GM12874 (cell line): ENCODE results near the gene KIF26B.

ENCODE experiments used
- TF ChIP-seq, protein P1 (sequence below): IDR thresholded peaks from 2 replicates; pipeline ENCODE4 v1.5.1; 2011; ENCODE audit warnings: low read depth, mild to moderate bottlenecking, control low read depth, low read length, moderate library complexity; ENCODE audit not compliant: insufficient read depth

The KIF26B gene

DNA sequence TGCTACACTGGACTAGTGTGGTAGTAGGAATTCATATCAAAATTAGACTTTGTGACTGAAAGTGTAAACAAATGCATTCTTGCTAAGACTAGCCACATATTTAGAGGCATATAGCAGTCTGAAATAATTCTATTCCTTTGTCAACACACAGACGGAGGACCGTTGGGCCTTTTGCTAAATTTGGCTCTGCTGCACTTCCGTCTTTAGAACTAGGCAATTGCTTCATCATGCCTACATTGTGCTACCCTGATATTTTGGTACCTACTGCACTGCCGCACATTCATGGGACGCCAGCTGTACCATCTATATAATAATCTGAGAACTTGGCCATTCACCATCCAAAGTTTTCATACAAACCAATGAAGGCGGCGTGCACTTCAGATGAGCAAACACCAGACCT is 346.8 kb downstream of the KIF26B start:
- TF ChIP-seq, protein P1, sequence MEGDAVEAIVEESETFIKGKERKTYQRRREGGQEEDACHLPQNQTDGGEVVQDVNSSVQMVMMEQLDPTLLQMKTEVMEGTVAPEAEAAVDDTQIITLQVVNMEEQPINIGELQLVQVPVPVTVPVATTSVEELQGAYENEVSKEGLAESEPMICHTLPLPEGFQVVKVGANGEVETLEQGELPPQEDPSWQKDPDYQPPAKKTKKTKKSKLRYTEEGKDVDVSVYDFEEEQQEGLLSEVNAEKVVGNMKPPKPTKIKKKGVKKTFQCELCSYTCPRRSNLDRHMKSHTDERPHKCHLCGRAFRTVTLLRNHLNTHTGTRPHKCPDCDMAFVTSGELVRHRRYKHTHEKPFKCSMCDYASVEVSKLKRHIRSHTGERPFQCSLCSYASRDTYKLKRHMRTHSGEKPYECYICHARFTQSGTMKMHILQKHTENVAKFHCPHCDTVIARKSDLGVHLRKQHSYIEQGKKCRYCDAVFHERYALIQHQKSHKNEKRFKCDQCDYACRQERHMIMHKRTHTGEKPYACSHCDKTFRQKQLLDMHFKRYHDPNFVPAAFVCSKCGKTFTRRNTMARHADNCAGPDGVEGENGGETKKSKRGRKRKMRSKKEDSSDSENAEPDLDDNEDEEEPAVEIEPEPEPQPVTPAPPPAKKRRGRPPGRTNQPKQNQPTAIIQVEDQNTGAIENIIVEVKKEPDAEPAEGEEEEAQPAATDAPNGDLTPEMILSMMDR, result no peak

- TF ChIP-seq, protein P1, result no peak
These were observed 348.8 kb downstream of the KIF26B start for GRCh38 chr1:245503548-245503947.

DNA sequence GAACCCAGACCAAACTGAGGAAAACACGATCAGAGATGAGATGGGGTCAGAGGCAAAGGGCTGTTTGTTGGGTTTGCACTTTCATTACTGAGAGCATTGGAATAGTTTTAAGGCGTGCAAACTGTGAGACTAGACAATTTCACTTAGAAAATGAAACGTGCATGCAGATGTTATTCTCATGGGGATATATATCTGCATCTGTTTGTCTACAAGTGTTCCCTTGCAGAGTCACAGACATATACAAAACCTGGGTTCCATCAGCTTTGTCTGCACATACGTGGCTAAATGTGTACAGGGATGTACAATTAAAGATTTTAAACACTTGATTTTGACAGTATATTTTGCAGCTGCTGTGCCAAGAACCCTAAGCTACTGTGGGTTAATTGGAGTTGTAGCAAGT is 355.4 kb downstream of the KIF26B start:
- TF ChIP-seq, protein P1, result no peak

DNA sequence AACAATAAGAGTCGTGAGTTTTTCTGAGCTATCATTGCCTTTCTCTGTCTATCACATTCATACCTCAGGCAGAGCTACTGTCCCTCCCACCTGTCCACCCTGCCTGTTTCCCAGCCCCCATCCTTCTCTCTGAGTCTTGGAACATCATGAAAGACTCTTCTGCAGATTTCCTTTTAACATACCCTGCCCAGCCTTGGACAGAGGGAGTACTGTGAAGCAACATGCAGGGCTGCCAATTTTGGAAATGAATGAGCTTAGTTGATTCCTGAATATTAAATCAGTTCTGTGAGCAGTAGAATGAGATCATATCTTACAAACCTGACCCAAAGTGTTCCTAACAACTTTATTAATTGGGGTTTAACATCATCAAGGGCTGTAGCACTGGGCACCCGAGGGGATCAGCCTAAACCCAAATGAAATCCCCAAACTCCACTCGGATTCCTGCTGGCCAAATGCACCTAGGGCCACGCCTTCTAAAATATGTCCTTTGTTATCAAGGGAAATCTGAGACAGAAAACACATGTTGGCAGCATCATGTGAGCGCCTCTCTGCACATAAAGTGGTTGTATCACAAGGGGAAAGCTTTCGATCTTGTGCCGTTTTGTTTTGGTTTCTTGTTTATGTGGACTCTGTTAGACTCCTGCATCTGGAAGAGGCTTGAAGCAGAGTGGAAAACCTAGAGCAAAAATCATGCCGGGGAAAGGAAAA is 357.6 kb downstream of the KIF26B start:
- TF ChIP-seq, protein P1, result no peak

DNA sequence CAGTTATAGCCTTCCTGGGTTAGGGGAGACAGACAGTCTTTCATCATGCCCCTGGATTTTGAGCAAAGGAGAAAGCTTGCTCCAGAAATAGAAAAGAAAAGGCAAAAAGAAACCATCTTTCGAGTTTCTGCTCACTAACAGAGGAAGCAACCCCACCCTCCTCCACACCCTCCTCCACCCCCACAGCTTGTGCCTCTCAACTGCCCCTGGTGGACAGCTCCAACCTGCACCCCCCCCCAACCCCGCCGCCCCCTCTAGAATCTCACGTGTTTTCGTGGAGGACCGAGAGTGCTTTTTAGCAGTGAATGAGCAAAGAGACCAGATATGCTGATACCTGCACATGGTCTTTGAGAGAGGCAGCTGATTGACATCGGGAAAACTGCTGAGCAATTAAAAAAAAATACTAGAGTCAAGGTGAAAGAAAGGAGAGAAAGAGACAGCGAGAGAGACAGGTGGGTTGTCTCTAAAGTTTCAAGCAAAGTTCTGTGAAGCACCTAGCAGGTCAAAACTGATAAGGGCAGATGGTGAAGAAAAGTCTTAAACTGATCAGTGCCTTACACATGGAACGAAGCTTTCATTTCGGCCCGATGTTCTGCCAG is 358.3 kb downstream of the KIF26B start:
- TF ChIP-seq, protein P1, result peak; percentile 22; the same call in 1 of the 2 replicates

DNA sequence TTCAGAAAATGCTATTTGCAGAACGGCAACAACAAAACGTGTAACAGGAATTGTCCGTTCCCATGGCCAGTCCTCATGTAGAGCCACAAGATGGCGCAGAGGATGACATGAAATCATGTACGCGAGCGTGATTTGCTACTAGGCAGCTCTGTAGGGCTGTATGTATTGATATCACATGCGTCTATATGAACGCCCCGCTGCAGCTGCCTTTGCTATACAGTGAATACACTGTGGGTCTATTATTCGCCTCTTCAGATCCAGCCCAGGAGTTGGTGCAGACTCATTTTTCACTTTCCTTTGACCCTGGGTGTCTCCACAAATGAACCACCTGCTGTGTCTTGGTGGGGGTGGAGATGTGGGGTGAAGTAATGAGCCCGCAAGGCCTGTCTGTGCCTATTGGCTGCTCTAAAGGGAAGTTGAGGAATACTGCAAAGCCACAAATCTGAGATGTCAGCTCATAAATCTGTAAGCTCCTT is 361.5 kb downstream of the KIF26B start:
- TF ChIP-seq, protein P1, result 0 out of 2 replicates have a peak, but pooled peaks have one; percentile 14

GRCh38 chr1:245520611-245521010 is 365.8 kb downstream of the KIF26B start:
- TF ChIP-seq, protein P1, result no peak
